NCI-H82 treated with DMSO at 0.1 percent for 48 hours (cell line): ENCODE data around the gene TRIM74.
"Not testable (repeated sequence)": the region's sequence is repeated elsewhere in the genome, so short reads cannot be mapped to it uniquely, and the experiment has no call there.

Experiments
- DNase-seq: peaks from one replicate; lab custom pipeline; 2025; ENCODE audit not compliant: unreplicated experiment; lab: John Stamatoyannopoulos, UW

Gene TRIM74

DNA sequence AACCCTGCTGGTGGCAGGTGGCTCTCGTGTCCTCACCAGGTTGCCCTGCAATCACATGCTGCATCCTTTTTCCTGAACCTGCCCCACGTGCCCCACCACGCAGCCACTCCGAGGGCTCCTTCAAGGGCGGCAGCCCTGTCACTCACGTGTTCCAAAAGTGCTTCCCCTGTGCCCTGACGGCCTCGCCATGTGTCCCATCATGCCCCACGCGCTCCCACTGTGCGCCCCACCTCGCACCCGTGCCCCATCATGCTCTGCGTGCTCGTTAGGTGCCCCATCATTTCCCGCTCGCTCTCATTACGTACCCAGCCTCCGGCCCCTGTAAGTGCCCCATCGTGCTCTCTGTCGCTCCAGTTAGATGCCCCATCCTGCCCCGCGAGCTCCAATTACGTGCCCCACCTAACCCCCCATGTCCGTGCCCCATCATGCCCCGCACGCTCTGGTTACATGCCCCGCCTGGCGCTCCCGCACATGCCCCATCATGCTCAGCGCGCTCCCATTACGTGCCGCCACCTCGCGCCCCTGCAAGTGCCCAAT is at the start of gene TRIM74:
TSS of gene TRIM74 (minus strand) at position 487 of the 537 bp plus-strand sequence. CDS start 3,309 bp downstream, outside the sequence.
- not testable (repeated sequence) for DNase-seq

DNA sequence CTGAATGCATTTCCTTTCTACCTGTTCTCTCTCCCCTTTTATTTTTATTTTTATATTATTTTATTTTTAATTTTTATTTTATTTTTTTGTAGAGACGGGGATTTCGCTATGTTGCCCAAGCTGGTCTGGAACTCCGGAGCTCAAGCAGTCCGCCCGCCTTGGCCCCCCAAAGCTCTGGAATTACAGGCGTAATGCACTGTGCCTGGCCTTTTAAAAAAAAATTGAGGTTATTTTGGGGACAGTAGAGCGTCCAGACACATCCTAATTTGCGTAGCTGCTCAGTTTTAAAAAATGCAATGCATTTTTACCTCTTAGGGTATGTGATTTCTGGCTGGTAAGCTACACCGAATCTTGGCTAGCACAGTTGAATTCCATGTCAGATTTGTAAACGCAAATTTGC is 37.2 kb upstream of the TRIM74 start:
- DNase-seq: not testable (repeated sequence)

DNA sequence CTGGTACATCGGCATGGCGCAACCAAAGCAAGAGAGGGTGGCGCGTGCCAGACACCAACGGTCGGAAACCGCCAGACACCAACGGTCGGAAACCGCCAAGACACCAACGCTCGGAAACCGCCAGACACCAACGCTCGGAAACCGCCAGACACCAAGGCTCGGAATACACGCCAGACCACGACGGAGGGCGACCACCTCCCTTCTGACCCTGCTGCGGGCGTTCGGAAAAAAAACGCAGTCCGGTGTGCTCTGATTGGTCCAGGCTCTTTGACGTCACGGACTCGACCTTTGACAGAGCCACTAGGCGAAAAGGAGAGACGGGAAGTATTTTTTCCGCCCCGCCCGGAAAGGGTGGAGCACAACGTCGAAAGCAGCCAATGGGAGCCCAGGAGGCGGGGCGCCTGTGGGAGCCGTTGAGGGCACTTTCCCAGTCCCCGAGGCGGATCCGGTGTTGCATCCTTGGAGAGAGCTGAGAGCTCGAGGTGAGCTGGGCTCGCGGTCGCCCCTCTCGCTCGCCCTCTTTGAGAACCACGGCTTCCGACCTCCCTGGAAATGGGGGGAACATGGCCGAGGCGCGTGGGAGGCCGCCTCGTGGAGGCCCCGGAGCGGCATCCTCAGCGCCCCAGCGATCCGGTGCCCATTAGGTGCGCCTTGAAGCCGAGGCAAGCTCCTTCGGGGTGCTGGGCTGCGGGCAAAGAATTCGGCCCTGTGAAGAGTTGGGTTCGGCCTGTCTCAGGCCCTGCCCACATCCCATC is 36.6 kb upstream of the TRIM74 start:
- not testable (repeated sequence) for DNase-seq

GRCh38 chr7:73005356-73005692 is 36.1 kb upstream of the TRIM74 start:
- DNase-seq: not testable (repeated sequence)

GRCh38 chr7:72997887-72998468 is 28.7 kb upstream of the TRIM74 start:
- DNase-seq: not testable (repeated sequence)

- DNase-seq: not testable (repeated sequence)
These were observed 28.2 kb upstream of the TRIM74 start for GRCh38 chr7:72997447-72997846.

GRCh38 chr7:72995484-72995883 is 26.2 kb upstream of the TRIM74 start:
- DNase-seq: not testable (repeated sequence)

DNA sequence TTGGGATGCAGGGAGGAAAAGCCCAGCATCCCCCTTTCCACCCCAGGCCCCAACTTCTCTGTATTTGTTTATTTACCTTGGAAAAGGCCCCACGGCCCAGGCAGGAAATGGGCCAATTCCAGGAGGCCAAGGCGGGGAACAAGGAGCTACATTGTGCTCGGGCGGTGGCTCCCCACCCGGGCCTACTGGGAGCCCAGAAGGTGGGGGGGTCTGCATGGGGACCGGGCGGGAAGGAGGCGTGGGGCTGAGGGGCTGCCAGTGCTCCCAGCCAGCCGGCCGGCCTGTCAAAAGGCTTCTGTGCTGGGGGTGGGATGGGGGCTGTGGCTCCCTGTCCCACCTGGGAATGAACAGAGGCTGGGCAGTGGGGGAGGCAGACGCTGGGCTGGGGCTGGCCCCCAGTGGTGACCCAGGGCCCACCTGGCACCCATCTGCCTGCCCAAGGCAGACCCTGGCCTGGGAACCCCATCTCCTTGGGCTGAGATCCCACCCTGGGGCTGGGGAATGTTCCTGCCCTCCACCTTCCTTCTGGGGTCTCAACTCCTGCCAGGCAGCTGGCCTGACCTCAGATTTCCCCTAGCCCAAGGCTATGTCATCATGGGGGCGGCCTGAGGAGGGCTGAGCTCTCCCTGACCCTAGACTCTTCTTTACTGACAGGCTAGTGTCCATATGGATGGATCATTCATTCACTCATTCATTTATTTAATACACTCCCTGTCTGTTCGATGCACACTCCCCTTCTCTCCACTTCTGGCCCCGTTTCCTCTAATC is 21.1 kb upstream of the TRIM74 start:
- DNase-seq: not testable (repeated sequence)

GRCh38 chr7:72982084-72982483 is 12.8 kb upstream of the TRIM74 start:
- DNase-seq: not testable (repeated sequence)

GRCh38 chr7:72980382-72980781 is 11.1 kb upstream of the TRIM74 start:
- not testable (repeated sequence) for DNase-seq

- DNase-seq: not testable (repeated sequence)
These were observed 7.2 kb upstream of the TRIM74 start for GRCh38 chr7:72976434-72976833.

GRCh38 chr7:72975656-72976286 is 6.5 kb upstream of the TRIM74 start:
- not testable (repeated sequence) for DNase-seq

DNA sequence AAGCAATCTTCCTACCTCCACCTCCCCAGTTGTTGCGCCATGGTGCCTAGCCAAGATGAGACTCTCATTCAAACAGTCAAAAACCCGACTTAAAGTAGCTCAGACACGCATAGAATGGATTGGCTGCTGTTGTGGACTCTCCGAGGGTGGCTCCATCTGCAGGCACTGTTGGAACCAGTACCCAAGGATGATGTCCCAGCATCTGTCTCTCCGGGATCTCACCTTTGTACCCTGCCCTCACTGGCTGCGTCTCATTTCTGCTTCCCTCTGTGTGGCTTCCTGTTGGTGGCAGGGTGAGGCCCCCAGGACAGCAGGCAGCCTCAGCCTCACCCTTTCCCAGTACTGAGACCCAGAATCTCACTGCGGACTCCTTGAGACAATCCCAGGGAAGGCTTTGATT is 5.5 kb upstream of the TRIM74 start:
- DNase-seq: not testable (repeated sequence)

DNA sequence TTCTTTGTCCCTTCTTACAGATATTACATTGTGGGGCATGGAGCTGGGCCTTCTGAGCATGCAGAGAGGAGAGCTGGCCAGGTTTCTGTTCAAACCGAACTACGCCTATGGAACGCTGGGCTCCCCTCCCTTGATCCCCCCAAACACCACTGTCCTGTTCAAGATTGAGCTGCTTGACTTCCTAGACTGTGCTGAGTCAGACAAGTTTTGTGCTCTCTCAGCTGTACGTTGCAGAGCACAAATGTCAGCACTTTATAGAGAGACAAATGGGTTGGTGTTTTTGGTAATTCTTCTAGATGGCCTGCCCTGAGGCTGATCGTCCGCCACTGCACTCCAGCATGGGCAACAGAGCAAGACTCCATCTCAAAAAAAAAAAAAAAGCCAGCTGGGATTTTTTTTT is 2.2 kb upstream of the TRIM74 start:
- not testable (repeated sequence) for DNase-seq

DNA sequence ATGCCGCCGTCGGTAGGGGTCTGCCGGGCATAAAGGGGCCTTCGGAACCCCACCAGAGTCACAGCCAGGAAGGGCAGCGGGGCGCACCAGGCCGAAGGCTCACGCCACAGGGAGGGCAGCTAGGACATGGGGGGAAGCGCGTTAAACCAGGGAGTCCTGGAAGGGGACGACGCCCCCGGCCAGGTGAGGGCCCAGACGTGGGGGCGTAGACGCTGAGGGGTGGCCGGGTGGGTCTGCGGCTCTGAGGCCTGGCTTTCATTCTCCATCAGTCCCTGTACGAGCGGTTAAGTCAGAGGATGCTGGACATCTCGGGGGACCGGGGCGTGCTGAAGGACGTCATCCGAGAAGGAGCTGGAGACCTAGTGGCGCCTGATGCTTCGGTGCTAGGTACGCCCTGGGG is 422 bp upstream of the TRIM74 start:
- DNase-seq: not testable (repeated sequence)

DNA sequence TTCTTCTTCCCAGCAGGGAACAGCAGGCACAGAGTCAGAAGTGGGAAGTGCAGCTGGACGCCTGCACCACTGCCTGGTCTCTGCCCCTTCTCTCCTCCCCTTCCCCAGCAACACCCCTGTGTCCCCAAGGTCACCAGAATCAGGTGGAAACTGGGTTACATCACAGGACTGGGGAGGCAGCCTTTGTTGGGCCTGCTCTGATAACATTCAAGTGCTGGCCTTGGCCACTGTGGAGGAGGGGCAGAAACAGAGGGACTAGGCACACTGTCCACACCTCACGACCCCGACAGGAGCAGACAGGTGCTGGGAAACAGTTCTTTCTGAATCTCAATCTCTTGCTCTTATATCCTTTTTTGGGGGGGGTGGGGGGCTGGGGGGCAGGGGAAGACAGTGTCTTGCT is 2.4 kb downstream of the TRIM74 start:
- DNase-seq: not testable (repeated sequence)

DNA sequence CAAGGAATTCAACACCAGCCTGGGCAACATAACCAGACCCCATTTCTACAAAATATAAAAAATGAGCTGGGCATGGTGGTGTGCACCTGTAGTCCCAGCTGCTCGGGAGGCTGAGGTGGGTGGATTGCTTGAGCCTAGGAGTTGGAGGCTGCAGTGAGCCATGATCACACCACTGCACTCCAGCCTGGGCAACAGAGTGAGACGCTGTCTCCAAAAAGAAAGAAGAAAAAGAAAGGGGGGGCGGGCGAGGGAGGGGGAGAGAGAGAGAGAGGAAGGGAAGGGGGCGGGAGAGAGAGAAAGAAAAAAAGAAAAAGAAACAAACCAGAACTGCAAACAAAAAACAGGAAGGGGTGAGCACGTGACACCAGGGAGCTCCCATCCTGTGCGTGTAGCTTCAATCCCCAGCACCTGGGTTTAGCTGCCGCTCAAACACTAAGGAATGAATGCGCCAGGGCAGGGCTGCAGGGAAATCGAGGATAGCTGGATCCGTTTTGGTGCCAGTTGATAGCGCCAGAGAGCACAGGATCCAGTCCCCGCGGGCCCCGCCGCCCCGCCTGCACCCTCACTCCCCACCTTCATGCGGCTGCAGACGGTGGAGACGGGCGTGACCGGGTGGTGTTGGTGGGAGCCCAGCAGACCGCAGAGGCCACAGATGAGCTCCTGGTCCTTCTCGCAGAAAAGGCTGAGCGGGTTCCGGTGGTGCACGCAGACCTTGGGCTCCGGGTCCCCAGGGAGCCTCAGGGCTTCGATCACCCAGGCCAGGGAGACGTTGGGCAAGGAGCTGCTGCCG is 3.9 kb downstream of the TRIM74 start:
- DNase-seq: not testable (repeated sequence)

GRCh38 chr7:72963056-72963455 is 6.2 kb downstream of the TRIM74 start:
- DNase-seq: not testable (repeated sequence)

GRCh38 chr7:72961346-72961650 is 8.0 kb downstream of the TRIM74 start:
- not testable (repeated sequence) for DNase-seq

DNA sequence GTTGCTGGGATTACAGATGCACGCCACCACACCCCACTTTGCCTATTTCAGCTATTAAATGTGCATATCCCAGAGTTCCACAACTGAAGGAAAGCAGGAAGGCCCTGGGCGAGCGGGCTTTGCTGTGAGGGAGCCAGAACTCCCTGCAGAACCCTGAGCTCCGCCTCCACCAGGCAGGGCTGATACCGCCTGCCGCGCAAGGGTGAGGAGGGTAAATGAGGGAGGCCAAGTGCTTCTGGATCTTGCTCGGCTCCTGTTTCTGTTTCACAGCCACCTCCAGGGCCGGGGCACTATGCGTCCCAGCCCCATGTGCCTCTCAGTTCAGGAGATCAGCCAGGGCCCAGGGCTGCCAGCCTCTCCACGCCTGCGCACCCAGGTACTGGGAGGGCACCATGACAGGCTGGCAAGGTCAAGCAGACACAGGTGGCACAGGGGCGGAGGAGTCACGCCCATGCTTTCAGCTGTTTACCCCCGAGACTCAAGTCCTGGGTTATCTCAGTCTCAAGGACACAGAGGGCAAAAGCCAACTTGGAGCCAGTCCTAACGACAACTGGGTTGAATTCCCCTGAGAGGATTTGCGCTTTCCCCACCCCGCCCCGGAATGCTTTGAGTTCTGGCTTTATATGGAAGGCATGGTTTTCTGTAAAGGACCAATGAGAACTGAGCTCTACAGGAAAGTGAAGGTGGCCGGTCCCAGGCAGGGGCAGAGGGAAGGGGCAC is 8.5 kb downstream of the TRIM74 start:
- not testable (repeated sequence) for DNase-seq
